Embryonic facial prominence (tissue), 1 donor: ENCODE measurements around the gene ZDHHC15.
"Not testable (repeated sequence)": the region's sequence is repeated elsewhere in the genome, so short reads cannot be mapped to it uniquely, and the experiment has no call there.

Experiments
- DNase-seq: peaks from one replicate; pipeline ENCODE4 v3.0.0-alpha.2; 2016; ENCODE audit errors: extremely low spot score

ZDHHC15 gene

DNA sequence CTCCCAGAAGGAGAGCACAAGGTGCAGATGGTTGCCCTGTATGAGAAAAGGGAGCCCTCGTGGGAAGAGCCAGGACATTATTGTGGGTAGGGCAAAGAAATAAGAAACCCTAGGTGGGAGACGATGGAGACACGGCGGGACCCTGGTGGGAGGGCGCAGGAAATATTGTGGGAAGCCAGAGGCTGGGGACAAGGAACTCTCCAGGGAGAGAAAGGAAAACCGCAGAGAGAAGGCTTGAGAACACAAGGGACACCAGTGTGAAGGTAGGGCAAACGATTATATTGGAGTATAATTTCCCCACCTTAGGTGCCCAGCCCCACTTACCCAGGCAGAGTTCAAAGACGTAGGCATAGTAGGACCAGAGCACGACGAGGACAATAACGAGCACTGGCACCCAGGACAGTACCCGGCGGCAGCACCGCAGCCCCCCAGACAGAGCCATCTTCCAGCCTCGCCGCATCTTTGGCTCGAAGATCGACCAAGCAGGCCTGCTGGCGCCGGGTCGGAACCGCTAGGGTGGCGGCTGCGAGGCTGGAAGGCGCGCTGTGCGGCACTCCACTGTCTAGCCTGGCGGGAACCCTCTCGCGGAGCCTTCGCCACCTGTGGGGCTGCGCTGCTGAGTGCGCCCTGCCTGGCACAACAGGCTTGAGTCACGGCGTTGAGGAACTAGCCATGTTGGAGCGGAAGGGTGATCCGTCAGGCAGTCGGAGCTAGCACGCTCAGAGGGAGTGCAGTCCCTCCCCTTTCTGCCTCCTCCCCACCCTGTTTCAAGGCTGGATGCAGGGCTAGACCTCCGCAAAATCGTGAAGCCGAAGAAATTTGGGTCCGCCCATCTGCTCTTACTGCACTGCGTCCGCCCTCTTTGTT is at the start of gene ZDHHC15:
TSS of gene ZDHHC15 (minus strand) at position 473 of the 867 bp plus-strand sequence. CDS start at position 460, 13 bp downstream.
- DNase-seq: peak; percentile 27

DNA sequence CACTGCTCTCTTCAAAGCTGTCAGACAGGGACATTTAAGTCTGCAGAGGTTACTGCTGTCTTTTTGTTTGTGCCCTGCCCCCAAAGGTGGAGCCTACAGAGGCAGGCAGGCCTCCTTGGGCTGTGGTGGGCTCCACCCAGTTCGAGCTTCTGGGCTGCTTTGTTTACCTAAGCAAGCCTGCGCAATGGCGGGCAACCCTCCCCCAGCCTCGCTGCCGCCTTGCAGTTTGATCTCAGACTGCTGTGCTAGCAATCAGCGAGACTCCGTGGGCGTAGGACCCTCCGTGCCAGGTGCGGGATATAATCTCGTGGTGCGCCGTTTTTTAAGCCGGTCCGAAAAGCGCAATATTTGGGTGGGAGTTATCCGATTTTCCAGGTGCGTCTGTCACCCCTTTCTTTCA is 37.7 kb upstream of the ZDHHC15 start:
- DNase-seq: not testable (repeated sequence)

- no peak for DNase-seq
Measured at GRCh38 chrX:75547783-75548182, 24.9 kb upstream of the ZDHHC15 start.

- DNase-seq: no peak
Measured at GRCh38 chrX:75546724-75547511, 24.1 kb upstream of the ZDHHC15 start.

DNA sequence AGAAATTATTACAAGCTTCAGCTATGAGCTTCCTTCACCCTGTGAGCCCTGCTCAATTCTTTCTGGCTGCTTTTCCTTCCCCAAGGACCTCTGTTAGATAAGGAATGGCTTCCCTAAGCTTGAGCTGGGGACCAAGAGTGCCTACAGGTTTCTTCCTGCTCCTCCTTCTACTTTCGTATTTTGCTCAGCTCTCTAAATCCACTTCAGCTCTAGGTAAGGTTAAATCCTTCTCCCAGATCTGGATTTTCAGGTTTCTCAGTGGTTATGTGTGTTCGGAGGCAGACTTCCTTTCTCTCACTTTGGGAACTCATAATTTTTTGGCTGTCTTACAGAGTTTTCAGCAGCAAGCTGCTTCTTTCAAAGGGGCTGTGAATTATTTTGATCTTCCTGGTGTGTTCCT is 21.9 kb upstream of the ZDHHC15 start:
- DNase-seq: no peak

DNA sequence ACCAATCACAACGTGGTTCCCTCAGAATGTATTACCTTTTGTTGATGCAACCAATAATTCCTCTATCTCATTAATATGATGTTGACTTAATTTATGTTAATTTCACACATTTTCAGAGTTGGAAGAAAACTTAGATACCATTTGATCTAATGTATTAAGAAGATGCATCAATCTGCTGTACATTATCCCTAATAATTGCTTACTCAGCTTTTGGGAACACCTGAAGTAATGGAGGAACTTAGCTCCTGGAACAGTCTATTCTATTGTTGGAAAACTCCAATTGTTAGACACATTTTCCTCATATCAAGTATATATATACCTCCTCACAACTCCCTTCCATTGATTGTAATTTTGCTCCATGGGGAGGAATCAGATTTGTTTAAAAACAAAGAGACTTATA is 38.9 kb downstream of the ZDHHC15 start:
- no peak for DNase-seq

GRCh38 chrX:75461780-75462179 is 61.1 kb downstream of the ZDHHC15 start:
- not testable (repeated sequence) for DNase-seq

GRCh38 chrX:75421688-75422230 is 101.1 kb downstream of the ZDHHC15 start:
- no peak for DNase-seq

- DNase-seq: not testable (repeated sequence)
Measured at GRCh38 chrX:75407153-75407552, 115.7 kb downstream of the ZDHHC15 start.

GRCh38 chrX:75390470-75390869 is 132.4 kb downstream of the ZDHHC15 start:
- DNase-seq: no peak

- DNase-seq: no peak
Measured at GRCh38 chrX:75369721-75370120, 153.1 kb downstream of the ZDHHC15 start.

GRCh38 chrX:75366861-75367260 is 156.0 kb downstream of the ZDHHC15 start:
- no peak for DNase-seq

GRCh38 chrX:75365243-75365975 is 157.4 kb downstream of the ZDHHC15 start:
- no peak for DNase-seq

DNA sequence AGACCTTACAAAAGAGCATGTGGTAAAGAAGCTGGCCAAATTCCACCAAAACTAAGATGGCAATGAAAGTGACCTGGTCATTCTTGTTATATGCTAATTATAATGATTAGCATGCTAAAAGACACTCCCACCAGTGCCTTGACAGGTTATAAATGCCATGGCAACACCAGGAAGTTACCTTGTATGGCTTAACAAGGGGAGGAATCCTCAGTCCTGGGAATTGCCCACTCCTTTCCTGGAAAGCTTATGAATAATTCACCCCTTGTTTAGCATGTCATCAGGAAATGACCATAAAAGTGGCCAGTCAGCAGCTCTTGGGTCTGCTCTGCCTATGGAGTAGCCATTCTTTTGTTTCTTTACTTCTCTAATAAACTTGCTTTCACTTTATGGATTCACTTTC is 161.0 kb downstream of the ZDHHC15 start:
- DNase-seq: no peak

DNA sequence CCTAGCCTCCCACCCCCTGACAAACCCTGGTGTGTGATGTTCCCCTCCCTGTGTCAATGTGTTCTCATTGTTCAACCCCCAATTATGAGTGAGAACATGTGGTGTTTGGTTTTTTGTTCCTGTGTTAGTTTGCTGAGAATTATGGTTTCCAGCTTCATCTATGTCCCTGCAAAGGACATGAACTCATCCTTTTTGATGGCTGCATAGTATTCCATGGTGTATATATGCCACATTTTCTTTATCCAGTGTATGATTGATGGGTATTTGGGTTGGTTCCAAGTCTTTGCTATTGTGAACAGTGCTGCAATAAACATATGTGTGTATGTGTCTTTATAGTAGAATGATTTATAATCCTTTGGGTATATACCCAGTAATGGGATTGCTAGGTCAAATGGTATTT is 174.2 kb downstream of the ZDHHC15 start:
- DNase-seq: not testable (repeated sequence)

DNA sequence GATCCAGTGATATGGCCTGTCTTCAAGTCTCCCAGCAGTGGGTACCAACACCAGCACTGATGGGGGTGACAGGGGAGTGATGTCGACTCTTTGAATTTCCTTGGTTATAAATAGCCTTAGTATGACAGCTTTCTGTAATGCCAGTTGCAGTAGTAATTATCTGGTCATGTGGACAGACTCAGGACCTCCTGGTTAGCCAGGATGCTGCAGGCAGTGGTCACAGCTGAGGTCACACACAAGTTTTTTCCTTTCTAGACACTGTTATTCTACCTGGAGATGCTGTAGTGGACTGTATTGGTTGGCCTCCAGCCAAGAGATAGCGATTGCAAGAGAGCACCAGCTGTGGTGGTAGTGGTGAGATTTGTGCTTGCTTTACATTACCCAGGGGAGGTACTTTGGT is 185.3 kb downstream of the ZDHHC15 start:
- no peak for DNase-seq

GRCh38 chrX:75335127-75335458 is 187.7 kb downstream of the ZDHHC15 start:
- DNase-seq: no peak

DNA sequence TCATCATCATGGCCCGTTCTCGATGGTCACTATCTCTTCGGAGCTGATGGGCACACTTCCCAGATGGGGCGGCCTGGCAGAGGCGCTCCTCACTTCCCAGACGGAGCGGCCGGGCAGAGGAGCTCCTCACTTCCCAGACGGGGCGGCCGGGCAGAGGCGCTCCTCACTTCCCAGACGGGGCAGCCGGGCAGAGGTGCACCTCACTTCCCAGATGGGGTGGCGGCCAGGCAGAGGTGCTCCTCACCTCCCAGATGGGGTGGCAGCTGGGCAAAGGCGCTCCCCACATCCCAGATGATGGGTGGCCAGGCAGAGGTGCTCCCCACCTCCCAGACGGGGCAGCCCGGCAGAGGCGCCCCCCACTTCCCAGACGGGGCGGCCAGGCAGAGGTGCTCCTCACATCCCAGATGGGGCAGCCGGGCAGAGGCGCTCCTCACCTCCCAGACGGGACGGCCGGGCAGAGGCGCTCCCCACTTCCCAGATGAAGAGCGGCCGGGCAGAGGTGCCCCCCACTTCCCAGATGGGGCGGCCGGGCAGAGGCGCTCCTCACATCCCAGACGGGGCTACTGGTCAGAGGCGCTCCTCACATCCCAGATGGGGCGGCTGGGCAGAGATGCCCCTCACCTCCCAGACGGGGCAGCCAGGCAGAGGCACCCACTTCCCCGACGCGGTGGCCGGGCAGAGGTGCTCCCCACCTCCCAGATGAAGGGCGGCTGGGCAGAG is 188.3 kb downstream of the ZDHHC15 start:
- not testable (repeated sequence) for DNase-seq

DNA sequence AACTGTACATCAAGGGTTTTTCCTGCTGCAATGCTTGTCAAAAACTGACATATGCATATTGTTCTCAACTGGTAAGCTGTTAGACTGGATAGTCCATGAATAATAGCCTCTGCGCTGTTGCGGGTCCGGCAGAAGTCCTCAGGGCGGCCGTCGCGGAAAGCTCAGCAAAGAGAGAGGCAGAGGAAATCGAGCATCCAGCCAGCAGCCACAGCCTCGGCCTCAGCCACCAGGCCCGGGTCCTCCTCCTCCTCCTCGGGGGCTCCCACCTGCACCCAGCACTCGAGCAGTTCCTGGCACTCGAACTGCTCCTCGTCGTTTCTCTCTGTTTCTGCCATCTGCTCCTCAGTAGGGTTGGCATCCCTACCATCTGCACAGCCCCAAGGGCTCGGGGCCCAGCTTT is 195.2 kb downstream of the ZDHHC15 start:
- DNase-seq: no peak
